Endodermal cell (in vitro differentiated cells): ENCODE results near the gene CAMTA1. TPM values are rescaled to one million over a fixed set of nuclear protein-coding genes. Genes with fewer than 3 reads are reported as not detected.

Experiments used
- DNase-seq: peaks from one replicate; pipeline ENCODE4 v3.0.0-alpha.2; 2017
- H3K27ac ChIP-seq: 2 replicates; pipeline ENCODE4 v1.5.1; 2013; ENCODE audit warnings: mild to moderate bottlenecking, low read depth, low read length, moderate library complexity
- H3K27me3 ChIP-seq: 2 replicates; pipeline ENCODE4 v1.6.1; 2013; ENCODE audit warnings: mild to moderate bottlenecking, low read length, moderate library complexity; ENCODE audit not compliant: insufficient read depth, control insufficient read depth, poor library complexity, severe bottlenecking
- H3K36me3 ChIP-seq: 2 replicates; pipeline ENCODE4 v1.7.0; 2013; ENCODE audit warnings: mild to moderate bottlenecking, low read length, moderate library complexity; ENCODE audit not compliant: control insufficient read depth, insufficient read depth
- H3K4me1 ChIP-seq: one replicate; pipeline ENCODE4 v1.7.0; 2013; ENCODE audit warnings: low read length; ENCODE audit not compliant: control insufficient read depth, insufficient read depth
- H3K4me3 ChIP-seq: 2 replicates; pipeline ENCODE4 v1.5.1; 2013; ENCODE audit warnings: mild to moderate bottlenecking, low read length, moderate library complexity
- H3K9ac ChIP-seq: 2 replicates; pipeline ENCODE4 v1.6.1; 2013; ENCODE audit warnings: mild to moderate bottlenecking, low read length, moderate library complexity; ENCODE audit not compliant: poor library complexity, severe bottlenecking; ENCODE audit errors: extremely low read depth
- H3K9me3 ChIP-seq: 2 replicates; pipeline ENCODE4 v1.6.1; 2013; ENCODE audit warnings: mild to moderate bottlenecking, low read length, moderate library complexity; ENCODE audit not compliant: control insufficient read depth
- H3K27ac Mint-ChIP-seq: 2 replicates; pipeline ENCODE4 v1.8.0; 2020; ENCODE audit warnings: mixed read lengths
- H3K27me3 Mint-ChIP-seq: 2 replicates; pipeline ENCODE4 v1.8.0; 2021; ENCODE audit warnings: mild to moderate bottlenecking, mixed read lengths; ENCODE audit not compliant: insufficient read depth
- H3K36me3 Mint-ChIP-seq: 2 replicates; pipeline ENCODE4 v1.8.0; 2020; ENCODE audit warnings: low read depth, mixed read lengths
- H3K4me1 Mint-ChIP-seq: 2 replicates; pipeline ENCODE4 v1.8.0; 2020; ENCODE audit warnings: mixed read lengths
- H3K4me3 Mint-ChIP-seq: 2 replicates; pipeline ENCODE4 v1.8.0; 2020; ENCODE audit warnings: mild to moderate bottlenecking, moderate library complexity, mixed read lengths
- H3K9me3 Mint-ChIP-seq: 2 replicates; pipeline ENCODE4 v1.8.0; 2020; ENCODE audit warnings: mild to moderate bottlenecking, mixed read lengths
- WGBS, 2 experiments: methylation state at CpG; one replicate each; pipeline versions ENCODE4 v1.1.5 to v1.1.7; 2013; ENCODE audit warnings: missing lambda C conversion rate in 2 of 2, mixed read lengths in 1 of 2; ENCODE audit not compliant: insufficient coverage in 1 of 2, insufficient read length in 1 of 2; 5-methylcytosine and 5-hydroxymethylcytosine counted together
- total RNA-seq, 2 donors: library from RNA; stranded (reverse); fragmentation: NEBNext Ultra II Directional in 1 of 2; extraction: Animal tissue kit (Norgen Biotek cat#: 25700) in 1 of 2; gene quantifications; 2 replicates in 1 of 2; 3 replicates in 1 of 2; pipeline ENCODE4 v1.2.1, GENCODE V29; 2021
- TF ChIP-seq, protein P1 (sequence below): fragments of 200-600 bp; sonication (generic); conservative IDR thresholded peaks from 2 replicates; pipeline ENCODE4 v1.5.0; 2021; ENCODE audit warnings: antibody characterized with exemption, mild to moderate bottlenecking

CAMTA1 gene
- total RNA-seq, 2 donors from 2014 or later: 123 to 137 TPM

DNA sequence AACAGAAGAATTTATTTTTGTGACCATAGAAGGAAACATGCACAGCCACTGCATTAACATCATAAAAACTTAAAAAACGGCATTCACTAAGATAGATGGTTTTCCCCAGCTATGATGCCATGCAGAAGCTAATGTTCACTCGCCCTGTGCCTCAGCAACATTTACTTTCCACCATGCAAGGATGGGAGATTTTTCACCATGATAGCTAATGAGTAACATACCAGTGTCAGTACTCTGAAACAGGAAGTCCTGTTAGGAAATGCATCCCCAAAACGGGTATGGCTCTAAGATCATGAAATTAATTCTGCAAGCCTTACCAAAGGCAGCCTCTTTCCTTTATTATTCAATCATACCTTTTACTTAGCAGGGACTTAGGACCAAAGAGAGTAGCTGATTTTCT, 968.4 kb downstream of the CAMTA1 start:
- Mint-ChIP-seq H3K36me3 (peaks cover 36% of the 10 kb centered on the region), H3K27me3 (no peaks in the 10 kb centered on the region), H3K27ac (no peak overlapping the region), H3K4me3 (no peak overlapping the region), H3K9me3 (no peaks in the 10 kb centered on the region), H3K4me1 (peaks cover 17% of the 10 kb centered on the region)
- Histone ChIP-seq H3K9me3 (peaks cover 3% of the 10 kb centered on the region), H3K27ac (no peak overlapping the region), H3K36me3 (peaks cover 36% of the 10 kb centered on the region), H3K4me3 (no peak overlapping the region), H3K9ac (no peak overlapping the region), H3K27me3 (no peaks in the 10 kb centered on the region), H3K4me1 (peaks cover 9% of the 10 kb centered on the region)
- TF ChIP-seq, protein P1, sequence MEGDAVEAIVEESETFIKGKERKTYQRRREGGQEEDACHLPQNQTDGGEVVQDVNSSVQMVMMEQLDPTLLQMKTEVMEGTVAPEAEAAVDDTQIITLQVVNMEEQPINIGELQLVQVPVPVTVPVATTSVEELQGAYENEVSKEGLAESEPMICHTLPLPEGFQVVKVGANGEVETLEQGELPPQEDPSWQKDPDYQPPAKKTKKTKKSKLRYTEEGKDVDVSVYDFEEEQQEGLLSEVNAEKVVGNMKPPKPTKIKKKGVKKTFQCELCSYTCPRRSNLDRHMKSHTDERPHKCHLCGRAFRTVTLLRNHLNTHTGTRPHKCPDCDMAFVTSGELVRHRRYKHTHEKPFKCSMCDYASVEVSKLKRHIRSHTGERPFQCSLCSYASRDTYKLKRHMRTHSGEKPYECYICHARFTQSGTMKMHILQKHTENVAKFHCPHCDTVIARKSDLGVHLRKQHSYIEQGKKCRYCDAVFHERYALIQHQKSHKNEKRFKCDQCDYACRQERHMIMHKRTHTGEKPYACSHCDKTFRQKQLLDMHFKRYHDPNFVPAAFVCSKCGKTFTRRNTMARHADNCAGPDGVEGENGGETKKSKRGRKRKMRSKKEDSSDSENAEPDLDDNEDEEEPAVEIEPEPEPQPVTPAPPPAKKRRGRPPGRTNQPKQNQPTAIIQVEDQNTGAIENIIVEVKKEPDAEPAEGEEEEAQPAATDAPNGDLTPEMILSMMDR: no peak
- DNase-seq: no peak
- WGBS, 2 experiments: 91 to 93% methylated on average over 2 to 3 of the region's 3 CpGs

DNA sequence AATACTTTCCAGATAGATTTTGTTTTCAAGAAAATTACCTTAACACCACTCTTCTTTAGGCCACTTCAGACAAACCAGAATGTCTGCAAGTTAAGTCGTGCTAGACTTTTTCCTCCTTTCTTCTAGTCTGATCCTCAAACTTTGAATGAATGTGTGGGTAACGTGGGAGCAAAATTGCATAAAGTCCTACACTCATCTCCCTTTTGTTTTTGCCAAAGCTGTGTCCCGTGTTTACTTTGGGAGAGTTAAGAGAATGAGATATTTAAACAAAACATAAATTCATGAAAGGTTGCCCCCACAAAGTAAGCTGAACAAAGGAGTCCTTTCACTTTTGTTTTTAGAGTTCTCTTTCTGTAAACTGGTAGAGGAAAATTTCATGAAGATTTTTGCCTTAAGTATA, 969.0 kb downstream of the CAMTA1 start:
- H3K9me3 Mint-ChIP-seq: no peaks in the 10 kb centered on the region

DNA sequence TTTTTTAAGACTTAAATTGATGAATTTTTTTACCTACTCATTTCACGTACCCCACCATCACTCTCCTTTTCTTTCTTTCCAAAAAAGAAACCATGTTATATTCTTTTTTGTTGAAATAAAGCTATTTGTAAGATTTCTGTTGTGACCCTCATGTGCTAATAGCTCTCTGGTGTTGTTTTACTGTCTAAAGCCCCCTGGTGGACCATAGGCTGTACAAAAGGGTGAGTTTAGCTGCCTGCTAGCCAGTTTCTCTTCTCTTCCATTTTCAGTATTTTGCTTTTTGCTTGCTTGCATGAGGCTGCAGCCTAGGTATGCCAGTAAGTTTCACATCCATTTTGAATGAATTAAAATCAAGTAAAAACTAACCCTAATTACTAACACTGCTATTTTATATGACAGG, 970.2 kb downstream of the CAMTA1 start:
- Mint-ChIP-seq H3K27ac (no peak overlapping the region), H3K36me3 (peaks cover 25% of the 10 kb centered on the region), H3K27me3 (no peaks in the 10 kb centered on the region), H3K9me3 (no peaks in the 10 kb centered on the region), H3K4me1 (peaks cover 17% of the 10 kb centered on the region), H3K4me3 (no peak overlapping the region)
- Histone ChIP-seq H3K4me1 (peaks cover 9% of the 10 kb centered on the region), H3K9me3 (peaks cover 3% of the 10 kb centered on the region), H3K4me3 (no peak overlapping the region), H3K27me3 (no peaks in the 10 kb centered on the region), H3K36me3 (peaks cover 26% of the 10 kb centered on the region), H3K9ac (no peak overlapping the region), H3K27ac (no peak overlapping the region)
- TF ChIP-seq, protein P1: peak; percentile 75
- DNase-seq: peak; percentile 55
- WGBS, 2 experiments: 100% methylated on average over 1 of the region's 1 CpG; no CpG with 5 or more reads in 1 of the 2 experiments

More for the DNA sequence above, 969.0 kb downstream of the CAMTA1 start:
- peaks cover 9% of the 10 kb centered on the region for H3K4me1 ChIP-seq
- 96 to 100% methylated on average over 1 to 2 of the region's 3 CpGs for WGBS, 2 experiments
- Mint-ChIP-seq H3K27me3 (no peaks in the 10 kb centered on the region), H3K4me3 (no peak overlapping the region), H3K4me1 (peaks cover 17% of the 10 kb centered on the region), H3K27ac (no peak overlapping the region), H3K36me3 (peaks cover 34% of the 10 kb centered on the region)
- no peak overlapping the region for H3K4me3 ChIP-seq
- peaks cover 32% of the 10 kb centered on the region for H3K36me3 ChIP-seq
- no peak overlapping the region for H3K9ac ChIP-seq
- TF ChIP-seq, protein P1: no peak
- H3K27ac ChIP-seq: no peak overlapping the region
- no peaks in the 10 kb centered on the region for H3K27me3 ChIP-seq
- no peak for DNase-seq
- peaks cover 3% of the 10 kb centered on the region for H3K9me3 ChIP-seq
